PFSK-1 (cell line): ENCODE data around the gene KCNMB2.

Source experiments
- REST ChIP-seq, 2 experiments: IDR thresholded peaks; 2 replicates each; pipeline versions ENCODE4 v1.6.1 to v1.8.0; 2011 to 2012; ENCODE audit warnings: low read depth in 2 of 2, low read length in 2 of 2, control low read depth in 1 of 2, inconsistent platforms in 1 of 2, mild to moderate bottlenecking in 1 of 2, moderate library complexity in 1 of 2; ENCODE audit not compliant: insufficient read depth in 1 of 2
- SIN3A ChIP-seq: IDR thresholded peaks from 2 replicates; pipeline ENCODE4 v1.6.1; 2012; ENCODE audit warnings: mild to moderate bottlenecking, low read length, moderate library complexity, borderline replicate concordance; ENCODE audit not compliant: insufficient read depth
- TAF1 ChIP-seq: IDR thresholded peaks from 2 replicates; pipeline ENCODE4 v1.6.1; 2012; ENCODE audit warnings: low read length, control low read depth, borderline replicate concordance; ENCODE audit not compliant: insufficient read depth

- TF ChIP-seq SIN3A (no peak), REST (IDR thresholded peaks at IDR 0.05; ENCODE audit: insufficient read depth in 1 of 2, low read depth in 2 of 2, low read length in 2 of 2) (no peak), TAF1 (no peak)
Measured at GRCh38 chr3:178625053-178625600, 88.9 kb downstream of the KCNMB2 start.
